Ishikawa (cell line): Measurements from ENCODE around the gene PIGA.

Source experiments
- CEBPB ChIP-seq: IDR thresholded peaks from 2 replicates; pipeline ENCODE4 v1.6.1; 2012
- CREB1 ChIP-seq: IDR thresholded peaks from 2 replicates; pipeline ENCODE4 v1.6.1; 2012; ENCODE audit warnings: low read depth
- EGR1 ChIP-seq: IDR thresholded peaks from 2 replicates; pipeline ENCODE4 v1.6.1; 2012
- EP300 ChIP-seq: IDR thresholded peaks from 2 replicates; pipeline ENCODE4 v1.6.1; 2012; ENCODE audit warnings: borderline replicate concordance
- FOXM1 ChIP-seq: IDR thresholded peaks from 2 replicates; pipeline ENCODE4 v1.6.1; 2012; ENCODE audit warnings: low read depth, borderline replicate concordance
- MAX ChIP-seq: IDR thresholded peaks from 2 replicates; pipeline ENCODE4 v1.6.1; 2012
- NFIC ChIP-seq: IDR thresholded peaks from 2 replicates; pipeline ENCODE4 v1.6.1; 2012
- RAD21 ChIP-seq: IDR thresholded peaks from 2 replicates; pipeline ENCODE4 v1.6.1; 2012; ENCODE audit warnings: low read depth
- REST ChIP-seq: IDR thresholded peaks from 2 replicates; pipeline ENCODE4 v1.6.1; 2012; ENCODE audit warnings: low read depth, mild to moderate bottlenecking
- TAF1 ChIP-seq: IDR thresholded peaks from 2 replicates; pipeline ENCODE4 v1.6.1; 2012; ENCODE audit warnings: low read depth, mild to moderate bottlenecking
- TCF12 ChIP-seq: IDR thresholded peaks from 2 replicates; pipeline ENCODE4 v1.6.1; 2012; ENCODE audit warnings: low read depth
- TEAD4 ChIP-seq: IDR thresholded peaks from 2 replicates; pipeline ENCODE4 v1.6.1; 2012
- USF1 ChIP-seq: IDR thresholded peaks from 2 replicates; pipeline ENCODE4 v1.6.1; 2012
- YY1 ChIP-seq: IDR thresholded peaks from 2 replicates; pipeline ENCODE4 v1.6.1; 2012; ENCODE audit warnings: low read depth
- ZBTB7A ChIP-seq: IDR thresholded peaks from 2 replicates; pipeline ENCODE4 v1.6.1; 2012; ENCODE audit warnings: low read depth

The PIGA gene

GRCh38 chrX:15366506-15367352, 31.4 kb upstream of the PIGA start:
- no peak for TF ChIP-seq NFIC
- no peak for TF ChIP-seq REST
- TF ChIP-seq EGR1: no peak
- TF ChIP-seq MAX: no peak
- no peak for TF ChIP-seq TAF1
- TF ChIP-seq ZBTB7A: no peak
- TF ChIP-seq RAD21: no peak
- no peak for TF ChIP-seq TCF12
- TF ChIP-seq CEBPB: no peak
- no peak for TF ChIP-seq TEAD4
- no peak for TF ChIP-seq EP300
- no peak for TF ChIP-seq USF1
- no peak for TF ChIP-seq CREB1
- TF ChIP-seq FOXM1: no peak
- TF ChIP-seq YY1: no peak

GRCh38 chrX:15359701-15360100, 24.4 kb upstream of the PIGA start:
- TF ChIP-seq TAF1 (no peak), FOXM1 (no peak), TEAD4 (no peak), ZBTB7A (no peak), TCF12 (no peak), EGR1 (no peak), CREB1 (no peak), NFIC (no peak), YY1 (no peak), RAD21 (no peak), USF1 (no peak), MAX (no peak), REST (no peak), CEBPB (no peak), EP300 (no peak)

GRCh38 chrX:15358533-15358932, 23.2 kb upstream of the PIGA start:
- no peak for TF ChIP-seq CREB1
- TF ChIP-seq FOXM1: no peak
- TF ChIP-seq NFIC: no peak
- no peak for TF ChIP-seq YY1
- TF ChIP-seq RAD21: no peak
- TF ChIP-seq USF1: no peak
- TF ChIP-seq TCF12: no peak
- TF ChIP-seq TEAD4: no peak
- no peak for TF ChIP-seq MAX
- no peak for TF ChIP-seq REST
- TF ChIP-seq TAF1: no peak
- TF ChIP-seq EP300: no peak
- no peak for TF ChIP-seq ZBTB7A
- TF ChIP-seq CEBPB: no peak
